Astrocyte (in vitro differentiated cells and primary cell): ENCODE results near the gene COX19.

Experiments used
- CTCF ChIP-seq: IDR thresholded peaks from 2 replicates; pipeline ENCODE4 v1.5.1; 2011; ENCODE audit warnings: low read depth, mild to moderate bottlenecking, inconsistent platforms, low read length, moderate library complexity; ENCODE audit not compliant: insufficient read depth
- EZH2 ChIP-seq: IDR thresholded peaks from 2 replicates; pipeline ENCODE4 v1.6.1; 2012; ENCODE audit warnings: mild to moderate bottlenecking, low read length, inconsistent platforms; ENCODE audit not compliant: insufficient read depth

DNA sequence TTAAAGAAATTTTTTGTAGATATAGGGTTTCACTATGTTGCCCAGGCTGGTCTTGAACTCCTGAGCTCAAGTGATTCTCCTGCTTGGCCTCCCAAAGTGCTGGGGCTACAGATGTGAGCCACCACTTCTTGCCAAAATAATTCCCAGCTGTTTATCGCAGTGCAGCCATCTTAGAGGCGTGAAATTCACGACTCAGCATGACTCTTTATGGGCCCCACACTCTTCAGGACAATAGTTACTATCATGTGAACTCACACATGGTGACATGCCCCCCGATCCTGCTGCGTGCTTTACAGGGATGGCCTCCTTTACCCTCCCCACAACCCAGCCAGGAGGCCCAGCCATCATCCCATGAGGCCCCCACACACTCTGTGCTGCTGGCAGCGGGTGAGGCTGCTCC lies 4.6 kb downstream of the COX19 start:
- TF ChIP-seq CTCF (no peak), EZH2 (no peak)
